ENCODE measurements around the gene POLG. TPM values are rescaled to one million over a fixed set of nuclear protein-coding genes. Genes with fewer than 3 reads are reported as not detected.

POLG gene
- total and polyA plus RNA-seq, 8 donors = 19.3 to 52.0 (median 25.8) TPM

- no peaks in the 10 kb centered on the region for H3K36me3 ChIP-seq
- no peak overlapping the region for H3K4me3 ChIP-seq
- H3K27ac ChIP-seq = no peak overlapping the region
- H3K4me1 ChIP-seq = peaks cover 0 to 4% (median 0%) of the 10 kb centered on the region in 3 donors
- peaks cover 0 to 18% (median 6%) of the 10 kb centered on the region in 4 donors for H3K27me3 ChIP-seq
- no peak for ATAC-seq
- WGBS, 2 donors = 79 to 83% methylated on average over 3 of the region's 3 CpGs
- TF ChIP-seq, protein P1, sequence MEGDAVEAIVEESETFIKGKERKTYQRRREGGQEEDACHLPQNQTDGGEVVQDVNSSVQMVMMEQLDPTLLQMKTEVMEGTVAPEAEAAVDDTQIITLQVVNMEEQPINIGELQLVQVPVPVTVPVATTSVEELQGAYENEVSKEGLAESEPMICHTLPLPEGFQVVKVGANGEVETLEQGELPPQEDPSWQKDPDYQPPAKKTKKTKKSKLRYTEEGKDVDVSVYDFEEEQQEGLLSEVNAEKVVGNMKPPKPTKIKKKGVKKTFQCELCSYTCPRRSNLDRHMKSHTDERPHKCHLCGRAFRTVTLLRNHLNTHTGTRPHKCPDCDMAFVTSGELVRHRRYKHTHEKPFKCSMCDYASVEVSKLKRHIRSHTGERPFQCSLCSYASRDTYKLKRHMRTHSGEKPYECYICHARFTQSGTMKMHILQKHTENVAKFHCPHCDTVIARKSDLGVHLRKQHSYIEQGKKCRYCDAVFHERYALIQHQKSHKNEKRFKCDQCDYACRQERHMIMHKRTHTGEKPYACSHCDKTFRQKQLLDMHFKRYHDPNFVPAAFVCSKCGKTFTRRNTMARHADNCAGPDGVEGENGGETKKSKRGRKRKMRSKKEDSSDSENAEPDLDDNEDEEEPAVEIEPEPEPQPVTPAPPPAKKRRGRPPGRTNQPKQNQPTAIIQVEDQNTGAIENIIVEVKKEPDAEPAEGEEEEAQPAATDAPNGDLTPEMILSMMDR (IDR thresholded peaks at IDR 0.05) = no peak
- no peaks in the 10 kb centered on the region for H3K9me3 ChIP-seq
- no peak for FAIRE-seq
- intact Hi-C loops (cut with DNase I) = no loop called here
- no peak for DNase-seq
These were observed 46.7 kb upstream of the POLG start for GRCh38 chr15:89381331-89381730.

DNA sequence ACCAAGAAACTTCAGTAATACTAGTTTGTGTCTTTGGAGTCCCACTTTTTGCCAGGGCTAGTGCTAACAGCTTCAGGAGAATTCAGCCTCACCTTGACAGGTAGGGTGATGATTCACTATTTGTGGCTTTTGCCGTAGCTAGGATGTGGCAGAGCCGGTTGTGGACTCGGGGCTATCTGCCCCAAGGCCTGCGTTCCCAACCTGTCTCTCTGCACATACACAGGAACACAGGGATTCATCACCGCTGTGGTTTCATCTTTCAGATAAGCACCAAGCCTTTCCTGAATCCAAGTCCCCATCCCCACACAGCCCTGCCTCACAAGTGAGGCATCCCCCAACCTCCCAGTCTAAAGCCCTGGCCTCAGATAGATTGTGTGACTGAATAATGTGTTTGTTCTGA, 45.2 kb upstream of the POLG start:
- WGBS, 2 donors = 86 to 87% methylated on average over 5 of the region's 5 CpGs
- no peaks in the 10 kb centered on the region for H3K36me3 ChIP-seq
- no peaks in the 10 kb centered on the region for H3K9me3 ChIP-seq
- no peak overlapping the region for H3K27ac ChIP-seq
- ATAC-seq = no peak
- no peak for FAIRE-seq
- H3K4me3 ChIP-seq = no peak overlapping the region
- TF ChIP-seq, protein P1 (IDR thresholded peaks at IDR 0.05) = no peak
- intact Hi-C loops (cut with DNase I) = no loop called here
- peaks cover 0 to 4% (median 0%) of the 10 kb centered on the region in 3 donors for H3K4me1 ChIP-seq
- DNase-seq = no peak
- H3K27me3 ChIP-seq = peaks cover 0 to 18% (median 6%) of the 10 kb centered on the region in 4 donors

DNA sequence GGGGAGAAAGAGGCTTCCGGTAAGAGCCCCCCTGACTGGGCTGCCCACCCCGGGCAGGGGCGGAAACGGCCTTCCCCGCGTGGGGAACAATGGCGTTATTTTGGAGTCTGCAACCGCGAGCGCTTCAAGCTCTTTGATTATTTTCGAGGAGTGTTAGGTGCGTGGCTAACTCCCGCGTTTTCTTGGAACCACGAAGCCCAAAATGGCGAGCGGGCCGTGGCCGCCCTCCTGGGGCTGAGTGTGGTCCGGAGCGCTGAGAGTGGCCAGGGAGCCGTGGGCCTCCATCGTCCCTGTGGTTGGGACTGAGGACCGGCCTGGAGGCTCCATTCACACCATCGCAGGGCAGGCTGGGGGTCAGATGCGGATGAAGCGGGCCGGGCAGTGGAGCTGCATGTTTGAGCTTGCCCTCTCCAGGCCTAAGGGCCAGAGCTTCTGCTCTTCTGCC, 44.6 kb upstream of the POLG start:
- Histone ChIP-seq H3K27me3 (peaks cover 0 to 18% (median 6%) of the 10 kb centered on the region in 4 donors), H3K36me3 (no peaks in the 10 kb centered on the region), H3K4me3 (peak overlapping the region in 2 of 4 donors; percentile 14 to 40), H3K4me1 (peaks cover 0 to 4% (median 0%) of the 10 kb centered on the region in 3 donors), H3K27ac (no peak overlapping the region), H3K9me3 (no peaks in the 10 kb centered on the region)
- FAIRE-seq (no peak), DNase-seq (no peak), ATAC-seq (no peak)
- intact Hi-C loops (cut with DNase I) = no loop called here
- TF ChIP-seq, protein P1 (IDR thresholded peaks at IDR 0.05) = no peak
- 52 to 55% methylated on average over 28 of the region's 28 CpGs for WGBS, 2 donors

DNA sequence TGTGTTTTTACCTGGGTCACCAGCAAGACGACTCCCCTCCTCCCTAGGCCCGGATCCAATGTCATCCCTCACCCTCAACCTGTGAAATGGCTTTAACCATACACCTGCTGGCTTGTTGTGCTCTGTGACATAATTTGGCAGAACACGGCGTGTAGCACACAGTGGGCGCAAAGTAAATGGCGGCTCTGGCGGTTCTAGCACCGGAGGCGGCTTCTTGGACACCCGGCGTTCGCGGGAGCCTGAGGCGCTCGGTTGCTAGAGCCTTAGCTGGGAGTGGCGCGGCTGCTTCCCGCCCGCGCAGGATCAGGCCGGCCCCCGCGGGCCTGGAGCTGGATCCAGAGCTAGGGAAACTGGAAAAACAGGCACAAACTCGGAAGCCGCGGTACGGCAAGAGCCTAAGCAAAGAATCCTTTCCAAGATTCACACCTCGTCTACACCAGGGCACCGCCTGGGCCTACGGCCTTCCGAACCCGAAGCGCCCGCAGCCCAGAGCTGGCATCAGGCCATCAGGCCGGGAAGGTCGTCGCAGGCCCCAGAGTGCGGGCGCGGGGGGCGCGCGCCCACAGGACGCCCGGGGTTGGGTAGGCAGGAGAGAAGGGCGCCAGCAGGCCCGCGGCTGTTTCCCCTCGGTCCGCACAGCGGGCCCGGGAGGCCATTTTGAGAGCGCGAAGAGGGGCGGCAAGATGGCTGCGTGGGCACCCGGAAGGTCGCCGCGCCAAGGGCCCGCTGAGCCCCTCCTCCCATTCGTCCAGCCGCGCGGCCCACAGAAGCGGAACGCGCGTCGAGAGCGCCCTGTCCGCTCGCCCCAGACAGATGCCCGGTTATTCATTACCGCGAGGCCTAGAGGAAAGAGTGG, 43.9 kb upstream of the POLG start:
- Histone ChIP-seq H3K4me1 (peaks cover 0 to 4% (median 0%) of the 10 kb centered on the region in 3 donors), H3K9me3 (no peaks in the 10 kb centered on the region), H3K27me3 (peaks cover 0 to 23% (median 6%) of the 10 kb centered on the region in 4 donors), H3K27ac (no peak overlapping the region), H3K4me3 (peak overlapping the region in 3 of 4 donors; percentile 9 to 40 (median 14)), H3K36me3 (no peaks in the 10 kb centered on the region)
- WGBS, 2 donors = 6 to 8% methylated on average over 64 to 76 of the region's 76 CpGs
- peak; percentile 31 to 86 (median 68) for ATAC-seq
- intact Hi-C loops (cut with DNase I) = no loop called here
- TF ChIP-seq, protein P1 (IDR thresholded peaks at IDR 0.05) = no peak
- DNase-seq = no peak
- no peak for FAIRE-seq
